Fibroblast of the aortic adventitia (primary cell): ENCODE results near the gene DIS3. TPM values are rescaled to one million over a fixed set of nuclear protein-coding genes. Genes with fewer than 3 reads are reported as not detected.
"Not testable (repeated sequence)": the region's sequence is repeated elsewhere in the genome, so short reads cannot be mapped to it uniquely, and the experiment has no call there.

ENCODE experiments used
- DNase-seq: peaks from one replicate; pipeline ENCODE4 v3.0.0-alpha.2; 2010; ENCODE audit warnings: low read depth
- H3K4me3 ChIP-seq: 2 replicates; pipeline ENCODE4 v1.5.1; 2011; ENCODE audit warnings: low read depth, mild to moderate bottlenecking, control low read depth, low read length, moderate library complexity
- CTCF ChIP-seq: IDR thresholded peaks from 2 replicates; pipeline ENCODE4 v1.5.1; 2011; ENCODE audit warnings: mild to moderate bottlenecking, low read length, control low read depth, inconsistent platforms; ENCODE audit not compliant: insufficient read depth
- total RNA-seq: library from RNA; depleted of rRNA; stranded (reverse); fragments of >200 nt; gene quantifications from 2 replicates; pipeline ENCODE4 v1.2.3, GENCODE V29; 2012; ENCODE audit warnings: low replicate concordance

The DIS3 gene
- total RNA-seq, 1 donor: 39.0 TPM

GRCh38 chr13:72805676-72806346 lies 24.1 kb upstream of the DIS3 start:
- no peak for DNase-seq
- no peak for TF ChIP-seq CTCF

GRCh38 chr13:72804301-72804700 lies 22.6 kb upstream of the DIS3 start:
- no peak for TF ChIP-seq CTCF
- DNase-seq: no peak
- no peak overlapping the region for H3K4me3 ChIP-seq

More at GRCh38 chr13:72805676-72806346, 24.1 kb upstream of the DIS3 start:
- H3K4me3 ChIP-seq: no peak overlapping the region

- DNase-seq: no peak
- no peak overlapping the region for H3K4me3 ChIP-seq
- TF ChIP-seq CTCF: no peak
Observed at GRCh38 chr13:72798817-72799216, 17.1 kb upstream of the DIS3 start.

- no peak for TF ChIP-seq CTCF
- DNase-seq: no peak
- H3K4me3 ChIP-seq: no peak overlapping the region
Observed at GRCh38 chr13:72792640-72793039, 10.9 kb upstream of the DIS3 start.

- no peak for TF ChIP-seq CTCF
Observed at GRCh38 chr13:72788831-72789230, 7.1 kb upstream of the DIS3 start.

GRCh38 chr13:72784679-72785078 lies 3.0 kb upstream of the DIS3 start:
- H3K4me3 ChIP-seq, DNase-seq: not testable (repeated sequence)

More at GRCh38 chr13:72788831-72789230, 7.1 kb upstream of the DIS3 start:
- H3K4me3 ChIP-seq: no peak overlapping the region
- no peak for DNase-seq

- TF ChIP-seq CTCF: no peak
- peak overlapping the region; percentile 76 for H3K4me3 ChIP-seq
- peak; percentile 25 for DNase-seq
Observed at GRCh38 chr13:72782717-72783116, 1.0 kb upstream of the DIS3 start.
